CD4-positive, alpha-beta T cell treated with Interleukin-4 for 4 hours (primary cell): ENCODE results near the gene KIAA1671.

Source experiments
- DNase-seq: peaks from one replicate; pipeline ENCODE4 v3.0.0-alpha.2; 2020

The KIAA1671 gene

DNA sequence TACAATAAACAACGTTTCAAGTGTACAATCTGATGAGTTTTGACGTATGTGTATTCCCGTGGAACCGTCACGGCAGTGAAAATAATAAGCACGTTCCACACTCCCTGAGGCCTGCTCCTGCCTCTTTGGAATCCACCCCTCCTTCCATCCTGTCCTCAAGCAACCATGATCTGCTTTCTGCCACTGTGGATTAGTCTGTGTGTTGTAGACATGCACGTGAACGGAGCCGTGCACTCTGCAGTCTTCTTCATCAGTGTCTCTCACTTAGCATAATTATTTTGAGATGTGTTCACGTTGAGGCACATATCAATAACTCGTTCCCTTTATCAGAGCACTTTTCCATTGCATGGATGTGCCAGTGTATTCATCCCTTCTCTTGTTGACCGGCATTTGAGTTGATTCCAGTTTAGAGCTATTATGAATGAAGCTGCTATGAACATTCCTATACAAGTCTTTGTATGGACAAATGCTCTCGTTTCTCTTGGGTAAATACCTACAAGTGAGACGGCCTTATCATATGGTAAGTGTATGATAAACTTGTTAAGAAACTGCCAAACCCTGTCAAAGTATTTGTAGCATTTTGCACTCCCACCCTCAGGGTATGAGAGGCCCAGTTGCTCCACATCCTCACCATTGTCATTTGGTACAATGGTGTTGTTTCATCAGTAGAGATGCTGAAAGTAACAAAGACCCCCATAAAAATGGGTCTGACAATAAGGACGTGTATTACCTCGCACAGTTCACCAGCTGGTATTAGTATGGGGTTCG is 144.3 kb downstream of the KIAA1671 start:
- DNase-seq, result no peak

DNA sequence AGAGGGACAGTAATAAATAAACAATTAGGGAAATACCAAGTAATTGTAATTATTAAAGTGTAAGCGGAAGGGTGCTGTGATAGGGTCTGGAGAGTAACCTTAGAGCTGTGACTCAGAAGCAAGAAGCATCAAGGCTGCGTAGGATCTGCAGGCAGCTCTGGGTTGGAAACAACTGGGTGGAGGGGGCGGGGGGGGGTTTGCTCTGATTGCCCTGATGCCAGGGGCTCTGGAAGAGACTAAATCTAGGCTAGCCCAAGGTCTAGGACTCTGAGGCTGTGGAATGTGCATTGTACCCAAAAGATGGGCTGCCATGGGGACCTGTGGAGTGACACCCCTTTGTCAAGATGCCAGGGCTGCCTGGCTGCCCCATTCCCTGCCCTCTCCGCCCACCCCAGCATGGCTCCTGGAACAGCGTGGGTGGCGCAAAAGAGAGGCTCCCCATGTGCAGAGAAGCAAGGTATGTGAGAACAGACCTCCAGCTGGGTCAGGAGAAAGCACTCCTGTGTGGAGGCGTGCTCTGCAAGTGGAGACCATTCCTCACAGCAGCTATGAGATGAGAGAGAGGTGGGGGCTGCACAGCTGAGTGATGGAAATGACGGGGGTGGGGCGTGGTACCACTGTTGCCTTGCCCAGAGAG is 146.0 kb downstream of the KIAA1671 start:
- DNase-seq, result no peak

DNA sequence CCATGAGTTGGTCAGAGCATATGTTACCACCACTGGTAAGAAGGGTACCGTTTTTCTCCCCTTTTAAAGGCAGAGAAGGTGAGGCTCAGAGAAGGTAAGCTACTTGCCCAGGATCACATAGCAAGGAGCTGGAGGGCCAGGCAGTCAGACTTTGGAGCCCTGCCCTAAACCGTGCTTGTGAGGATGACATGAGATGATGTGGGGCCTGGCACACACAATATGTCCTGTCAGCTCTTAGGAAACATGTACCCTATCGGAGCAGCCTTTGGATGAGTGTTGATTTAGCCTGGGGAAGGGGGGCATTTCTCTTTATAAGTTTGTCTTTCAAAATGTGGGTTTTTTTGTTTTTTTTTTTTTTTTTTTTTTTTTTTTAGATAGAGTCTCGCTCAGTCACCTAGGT is 146.7 kb downstream of the KIAA1671 start:
- no peak for DNase-seq

DNA sequence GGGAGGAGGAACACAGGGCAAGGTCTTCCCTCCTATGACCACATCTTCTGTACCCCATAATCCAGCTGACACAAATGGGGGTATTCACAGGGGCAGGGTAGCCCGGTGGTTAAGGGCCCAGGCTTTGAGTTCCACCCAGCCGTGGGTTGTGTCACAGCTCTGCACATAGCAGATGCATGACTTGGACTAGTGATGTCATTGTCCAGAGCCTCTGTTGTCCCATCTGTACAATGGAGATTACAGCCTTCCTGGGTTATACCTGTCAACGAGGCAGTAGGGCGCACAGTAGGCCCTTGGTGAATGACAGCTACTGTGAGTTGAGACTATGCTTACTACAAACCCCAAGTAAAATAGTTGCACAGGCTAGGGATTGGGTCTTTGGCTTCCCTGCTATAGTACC is 147.9 kb downstream of the KIAA1671 start:
- no peak for DNase-seq

DNA sequence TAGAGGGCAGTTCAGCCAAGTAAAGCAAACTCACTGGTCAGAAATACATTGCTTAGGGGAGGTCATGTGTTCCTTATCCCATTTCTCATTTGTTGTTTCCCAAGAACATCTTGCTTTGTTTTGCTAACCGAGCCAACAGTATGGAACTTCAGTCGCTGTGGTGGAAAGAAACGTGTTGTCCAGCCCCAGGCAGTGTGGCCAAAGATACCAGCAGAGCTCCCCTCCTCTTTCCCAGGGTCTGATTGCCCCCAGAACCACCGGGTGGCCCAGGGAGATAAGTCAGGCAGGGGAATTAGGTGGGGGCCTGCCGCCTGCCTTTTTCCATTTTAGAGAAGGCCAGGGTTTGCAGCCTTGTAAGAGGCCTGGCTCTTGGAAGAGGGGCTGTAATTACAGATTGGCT is 148.4 kb downstream of the KIAA1671 start:
- no peak for DNase-seq

DNA sequence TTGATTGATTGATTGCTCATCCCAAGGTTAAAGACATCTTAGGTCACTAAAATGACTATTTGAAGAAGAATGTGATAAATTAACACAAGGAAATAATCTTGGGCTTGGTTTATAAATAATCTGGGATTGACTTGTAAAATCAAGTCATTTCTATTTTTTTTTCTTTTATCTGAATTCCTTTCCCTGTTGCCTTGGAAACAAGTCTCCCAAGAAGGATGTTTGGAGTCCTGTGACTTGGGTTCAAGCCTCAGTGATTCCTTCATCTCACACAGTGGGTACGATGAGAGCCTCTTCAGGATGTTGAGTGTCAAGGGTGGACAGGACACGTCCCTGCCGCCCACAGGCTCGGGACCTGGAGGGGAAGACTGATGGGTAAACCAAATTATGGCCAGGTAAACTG is 149.0 kb downstream of the KIAA1671 start:
- DNase-seq, result no peak

DNA sequence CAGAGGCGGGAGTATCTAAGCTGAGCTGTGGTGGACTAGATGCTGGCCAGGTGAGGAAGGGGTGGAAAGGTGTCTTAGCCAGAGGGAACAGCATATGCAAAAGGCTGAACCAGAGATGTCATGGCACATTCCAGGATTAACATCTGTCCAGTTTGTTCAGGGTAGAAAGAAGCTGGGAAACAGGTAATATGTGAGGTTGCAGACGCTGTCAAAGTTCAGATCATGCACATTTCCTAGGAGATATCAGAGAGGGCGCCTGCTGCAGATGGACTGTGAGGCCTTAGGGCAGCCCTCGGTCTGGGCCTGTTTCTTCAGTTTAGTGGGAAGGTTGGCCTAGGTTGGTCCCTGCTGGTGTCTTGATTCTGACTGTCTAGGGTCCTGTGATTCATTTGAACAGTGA is 149.5 kb downstream of the KIAA1671 start:
- no peak for DNase-seq

DNA sequence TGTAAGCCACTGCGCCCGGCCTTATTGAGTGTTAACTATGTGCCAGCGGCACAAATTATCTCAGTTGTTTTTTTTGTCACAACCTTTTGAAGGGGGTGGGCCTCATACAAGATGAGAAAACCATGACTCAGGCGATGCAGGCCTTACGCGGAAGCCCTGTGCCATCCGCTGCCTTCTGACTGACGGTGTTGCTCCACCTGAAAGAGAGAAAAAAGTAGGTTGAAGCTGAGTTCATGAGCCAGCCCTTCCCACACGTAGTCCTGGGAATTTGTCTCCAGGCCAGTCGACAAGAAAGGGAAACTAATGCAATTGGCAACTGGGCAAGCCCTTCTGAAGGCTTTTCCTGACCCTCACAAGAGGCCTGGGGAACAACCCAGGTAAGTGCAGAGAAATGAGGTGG is 150.2 kb downstream of the KIAA1671 start:
- DNase-seq, result no peak

DNA sequence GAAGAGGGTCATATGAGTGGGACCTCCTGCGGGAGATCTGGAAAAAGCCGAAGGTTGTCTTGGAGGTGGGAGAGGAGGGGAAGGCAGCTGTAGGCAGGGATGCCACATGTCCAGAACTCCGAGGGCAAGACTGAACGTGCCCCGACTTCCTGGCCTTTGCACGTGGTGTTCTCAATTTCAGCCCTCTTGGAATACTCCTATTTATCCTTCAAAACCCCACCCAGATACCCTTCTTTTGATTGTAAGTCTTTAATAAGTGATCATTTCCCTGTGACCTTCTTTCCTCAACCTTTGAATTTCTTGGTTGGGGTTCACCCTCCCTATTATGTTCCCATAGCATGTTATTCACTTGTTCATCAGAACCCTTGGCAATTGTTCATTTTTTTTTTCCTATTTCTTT is 151.9 kb downstream of the KIAA1671 start:
- DNase-seq, result no peak

DNA sequence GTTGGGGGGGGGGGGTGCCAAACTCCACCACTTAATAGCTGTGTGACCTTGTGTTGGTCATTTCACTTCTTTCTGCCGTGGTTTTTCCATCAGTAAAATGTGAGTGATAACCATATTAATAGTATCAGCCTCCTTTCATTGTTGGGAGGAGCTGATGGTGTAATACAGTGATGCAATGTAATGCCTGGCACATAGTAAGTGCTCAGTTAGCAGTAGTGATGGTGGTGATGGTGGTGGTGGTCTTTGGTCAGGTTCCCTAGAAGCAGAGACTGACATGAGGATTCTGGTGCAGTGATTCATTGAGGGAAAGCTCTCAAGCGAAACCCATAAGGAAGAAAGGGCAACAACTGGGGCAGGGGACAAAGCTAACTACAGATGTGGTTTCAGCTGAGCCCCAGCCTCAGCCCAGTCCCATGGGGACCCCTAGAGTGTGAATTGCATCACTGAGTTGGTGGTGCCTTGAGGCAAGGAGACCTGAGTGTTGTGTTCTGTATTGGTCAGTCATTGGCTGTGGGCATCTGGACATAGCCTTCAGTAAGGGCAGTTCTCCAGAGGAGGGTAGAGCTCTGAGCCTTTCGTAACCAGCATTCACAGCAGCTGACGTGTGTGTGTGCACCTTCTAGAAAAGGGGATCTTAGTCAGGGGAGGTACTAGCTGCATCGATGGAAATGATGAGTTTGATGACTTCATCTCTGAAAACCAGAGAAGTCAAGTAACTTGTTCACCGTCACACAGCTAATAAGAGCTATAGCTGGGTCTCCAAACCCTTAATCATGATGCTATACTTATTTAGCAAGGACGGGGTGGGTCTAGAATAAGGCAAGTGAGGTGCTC is 153.5 kb downstream of the KIAA1671 start:
- no peak for DNase-seq

DNA sequence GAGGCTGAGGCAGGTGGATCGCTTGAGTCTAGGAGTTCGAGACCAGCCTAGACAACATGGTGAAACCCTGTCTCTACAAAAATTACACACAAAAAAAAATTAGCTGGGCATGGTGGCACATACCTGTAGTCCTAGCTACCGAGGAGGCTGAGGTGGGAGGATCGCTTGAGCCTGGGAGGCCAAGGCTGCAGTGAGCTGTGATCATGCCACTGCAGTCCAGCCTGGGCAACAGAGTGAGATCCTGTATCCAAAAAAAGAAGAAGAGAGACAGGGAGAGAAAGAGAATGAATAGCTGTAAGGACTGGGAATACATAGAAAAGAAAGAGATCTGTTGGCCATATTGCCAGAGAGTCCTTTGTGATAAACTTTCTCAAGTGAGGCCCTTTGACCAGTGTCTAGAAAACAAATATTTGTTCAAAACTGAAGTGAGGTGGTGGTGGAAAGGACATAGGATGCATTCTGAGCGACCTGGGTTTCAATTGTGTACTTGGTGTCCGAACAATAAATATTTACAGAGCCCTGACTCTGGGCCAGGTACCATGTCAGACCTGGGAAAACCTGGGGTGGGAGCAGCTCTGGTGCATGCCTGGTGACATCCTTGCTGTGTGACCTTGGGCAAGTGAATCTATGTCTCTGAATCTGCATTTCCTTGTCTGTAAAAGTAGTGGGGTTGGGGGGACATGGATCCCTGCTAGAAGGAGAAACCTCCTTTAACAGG is 157.5 kb downstream of the KIAA1671 start:
- no peak for DNase-seq

DNA sequence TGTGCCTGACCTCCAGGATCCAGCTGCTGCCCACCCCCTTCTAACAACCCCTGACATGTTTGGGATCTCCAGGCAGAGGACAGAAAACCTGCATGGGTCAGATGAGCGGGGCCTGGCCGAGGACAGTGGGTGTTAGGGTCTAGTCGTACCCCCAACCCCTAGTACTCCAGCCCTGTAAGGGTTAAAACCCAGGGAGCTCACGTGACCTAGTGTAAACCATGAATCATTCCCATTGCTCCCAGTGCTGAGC is 158.0 kb downstream of the KIAA1671 start:
- no peak for DNase-seq

DNA sequence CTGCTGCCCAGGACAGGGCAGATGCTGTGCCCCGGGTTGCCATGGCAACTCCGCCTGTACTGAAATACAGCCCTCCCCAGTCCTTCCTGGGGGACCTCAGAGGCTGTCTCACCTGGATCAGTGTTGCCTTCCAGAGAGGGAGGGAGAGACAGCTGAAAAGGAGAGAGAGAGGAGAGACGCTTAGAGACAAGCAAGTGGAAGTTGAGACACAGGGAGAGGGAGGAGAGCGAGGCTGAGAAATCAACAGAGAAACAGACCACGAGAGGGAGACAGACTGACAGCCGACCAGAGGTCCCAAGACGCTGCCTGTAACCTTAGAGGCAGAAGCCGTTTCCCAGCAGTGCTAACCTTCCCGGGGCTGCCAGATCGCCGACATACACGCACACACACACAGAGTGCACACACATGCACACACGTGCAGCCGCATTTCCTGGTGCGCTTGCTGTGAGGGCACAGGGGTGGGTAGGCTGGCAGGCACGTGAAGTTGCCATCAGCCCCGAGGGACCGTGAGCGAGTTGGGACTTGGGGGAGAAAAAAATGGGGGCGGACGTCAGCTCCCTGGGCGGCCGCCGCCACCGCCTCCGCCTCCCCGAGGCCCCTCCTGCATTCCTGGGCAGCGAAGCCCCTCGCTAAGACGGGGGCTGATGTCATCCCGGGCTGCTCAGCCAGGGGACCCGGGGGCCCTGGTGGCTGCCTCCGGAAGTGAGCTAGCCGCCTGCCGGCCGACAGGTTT is 158.5 kb downstream of the KIAA1671 start:
- peak; percentile 51 for DNase-seq

DNA sequence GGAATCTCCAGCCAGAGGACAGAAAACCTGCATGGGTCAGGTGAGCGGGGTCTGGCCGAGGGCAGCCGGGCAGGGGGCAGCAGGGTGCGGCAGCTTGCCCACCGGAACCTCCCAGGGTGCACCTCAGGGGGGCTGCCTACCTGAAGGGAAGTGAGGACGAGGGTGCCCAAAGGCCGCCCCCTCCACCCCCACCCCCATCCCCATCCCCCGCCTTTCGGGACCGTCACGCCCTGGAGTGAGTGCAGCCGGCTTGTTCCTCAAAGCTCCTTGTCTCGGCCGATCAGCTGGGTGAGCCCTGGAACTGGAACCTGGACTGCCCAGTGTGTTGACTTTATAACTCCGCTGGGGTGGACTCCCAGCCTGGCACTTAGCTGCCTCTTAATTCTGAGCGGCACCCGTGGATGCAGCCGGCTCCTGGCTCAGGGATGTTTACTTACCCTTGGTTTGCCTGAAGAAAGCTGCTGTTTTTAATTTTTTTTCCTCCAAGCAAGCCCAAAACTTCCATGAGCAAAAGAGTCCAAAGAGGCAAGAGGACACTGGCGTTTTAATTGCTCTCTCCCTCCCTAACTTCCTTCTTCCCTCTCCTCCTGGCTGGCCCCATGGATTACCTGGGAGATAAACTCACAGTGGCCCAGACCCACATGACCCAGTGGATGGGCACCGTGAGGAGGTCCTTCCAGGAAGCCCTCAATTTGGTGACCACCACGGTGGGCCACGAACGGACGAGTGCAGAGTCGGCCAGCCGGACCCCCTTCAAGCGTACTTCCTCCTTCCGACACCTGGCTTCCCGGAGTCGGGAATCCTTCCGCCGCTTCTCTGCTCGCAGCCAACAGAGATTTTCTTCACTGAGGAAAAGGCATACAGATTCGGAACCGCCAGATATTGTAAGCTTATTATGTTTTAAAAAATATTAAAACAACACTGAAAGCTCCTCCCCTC is 159.3 kb downstream of the KIAA1671 start:
- DNase-seq, result no peak

DNA sequence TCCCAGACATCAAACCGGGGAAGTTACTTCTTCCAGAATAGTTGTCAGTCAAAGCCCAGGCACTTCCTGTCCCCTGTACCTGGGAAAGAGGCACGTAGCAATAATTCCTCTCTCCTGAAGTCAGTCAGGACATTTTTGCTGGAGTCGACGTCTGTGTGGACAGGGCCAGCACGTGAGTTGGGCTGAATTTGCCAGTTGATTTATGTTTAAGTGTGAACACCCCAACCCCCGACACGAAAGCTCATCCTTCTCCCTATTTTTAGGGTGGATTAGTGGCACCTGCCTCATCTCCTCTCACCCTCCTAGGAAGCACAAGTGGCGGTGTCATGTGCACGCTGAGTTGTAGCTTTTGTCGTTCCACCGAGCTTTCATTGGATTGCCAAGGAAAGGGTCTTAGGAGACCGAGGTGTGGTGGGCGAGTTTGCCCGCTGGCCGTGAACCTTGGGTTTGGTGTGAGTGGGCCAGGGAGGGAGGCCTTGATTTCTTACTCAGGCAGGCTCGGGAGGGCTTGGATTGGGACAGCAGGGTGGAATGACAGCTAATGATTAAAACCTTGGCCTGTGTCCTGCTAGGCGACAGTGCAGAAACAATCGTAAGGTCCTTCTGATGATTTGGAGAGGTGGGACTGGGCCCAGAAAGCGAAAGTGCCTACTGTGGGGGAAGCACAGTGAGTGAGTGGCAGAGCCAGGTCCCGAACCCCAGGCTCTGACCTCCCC is 160.2 kb downstream of the KIAA1671 start:
- DNase-seq, result no peak

DNA sequence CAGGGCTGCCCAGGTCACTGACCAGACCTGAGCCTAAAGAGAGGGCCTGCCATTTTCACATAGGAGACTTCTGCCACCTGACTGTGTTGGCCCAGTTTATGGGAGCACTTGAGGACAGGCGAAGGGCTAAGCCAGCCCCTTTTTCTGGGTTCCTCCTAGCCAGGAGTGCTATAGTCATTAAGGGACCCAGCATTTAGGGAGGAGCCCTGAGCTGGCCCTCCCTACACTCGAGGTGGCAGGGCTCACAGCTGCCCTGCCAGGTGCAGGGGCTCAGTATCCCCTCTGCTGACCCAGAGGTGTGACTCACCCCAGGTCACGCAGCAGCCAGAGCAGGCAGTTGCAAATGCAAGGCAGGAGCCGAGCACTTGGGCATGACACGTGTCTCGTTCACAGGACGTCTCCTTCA is 160.8 kb downstream of the KIAA1671 start:
- DNase-seq, result no peak

DNA sequence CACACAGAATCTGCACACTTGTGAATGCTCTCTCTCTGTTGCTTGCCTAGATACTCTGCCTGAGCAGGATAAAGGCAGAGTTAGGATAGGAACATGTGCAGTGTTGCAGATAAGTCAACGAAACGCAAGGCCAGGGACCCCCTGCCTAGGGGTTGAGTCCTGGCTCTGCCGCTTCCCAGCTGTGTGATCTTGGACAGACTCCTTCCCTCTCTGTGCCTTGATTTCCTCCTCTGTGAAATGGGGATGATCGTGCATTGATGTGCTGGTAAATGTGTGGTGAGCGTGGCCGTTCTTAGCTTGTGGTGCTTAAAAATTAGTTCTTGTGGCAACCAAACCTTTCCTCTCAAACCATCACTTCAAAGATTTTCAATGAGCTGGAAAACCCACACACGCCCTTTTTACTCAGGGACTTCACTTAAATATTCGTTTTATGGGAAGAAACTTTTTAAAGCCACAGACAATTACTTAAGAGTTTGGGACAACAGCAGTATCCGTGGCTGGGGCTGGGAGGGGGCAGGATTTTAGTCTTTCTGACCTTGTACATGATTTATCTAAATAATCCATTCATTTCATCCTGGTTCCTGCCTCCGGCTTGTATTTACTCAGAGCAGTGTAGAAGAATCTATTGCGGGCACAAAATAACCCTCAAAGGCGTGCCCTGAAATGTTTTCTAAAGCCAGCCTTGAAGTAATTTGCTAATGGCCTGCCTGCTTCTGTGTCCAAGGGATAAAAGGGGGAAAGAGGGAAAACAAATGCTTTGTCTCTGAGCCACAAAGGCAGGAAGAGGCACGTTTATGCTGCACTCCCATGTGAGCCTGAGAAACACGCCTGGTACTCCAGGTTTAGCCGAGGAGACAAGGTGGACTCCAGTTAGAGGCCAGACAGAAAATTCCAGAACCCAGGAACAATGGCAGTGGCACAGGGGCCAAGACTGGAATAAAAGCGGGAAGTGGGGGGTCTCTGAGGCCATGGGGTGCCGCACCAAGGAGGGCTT is 162.2 kb downstream of the KIAA1671 start:
- no peak for DNase-seq

DNA sequence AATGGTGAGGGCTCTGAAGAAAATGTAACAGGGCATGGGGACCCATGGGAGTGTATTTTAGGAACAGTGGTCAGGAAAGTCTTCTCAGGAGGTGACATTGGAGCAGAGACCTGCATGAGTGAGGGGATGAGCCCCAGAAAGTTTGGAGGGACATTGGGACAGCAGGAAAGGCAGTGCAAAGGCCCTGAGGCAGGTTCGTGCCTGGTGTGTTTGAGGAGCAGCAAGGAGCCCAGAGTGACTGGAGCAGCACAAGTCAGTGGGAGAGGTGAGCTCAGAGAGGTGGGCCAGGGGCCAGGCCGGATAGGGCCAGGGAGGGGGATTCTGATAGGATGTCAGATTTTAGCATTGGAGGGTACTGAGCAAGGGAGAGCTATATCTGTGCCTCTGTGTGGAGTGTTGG is 167.1 kb downstream of the KIAA1671 start:
- no peak for DNase-seq

DNA sequence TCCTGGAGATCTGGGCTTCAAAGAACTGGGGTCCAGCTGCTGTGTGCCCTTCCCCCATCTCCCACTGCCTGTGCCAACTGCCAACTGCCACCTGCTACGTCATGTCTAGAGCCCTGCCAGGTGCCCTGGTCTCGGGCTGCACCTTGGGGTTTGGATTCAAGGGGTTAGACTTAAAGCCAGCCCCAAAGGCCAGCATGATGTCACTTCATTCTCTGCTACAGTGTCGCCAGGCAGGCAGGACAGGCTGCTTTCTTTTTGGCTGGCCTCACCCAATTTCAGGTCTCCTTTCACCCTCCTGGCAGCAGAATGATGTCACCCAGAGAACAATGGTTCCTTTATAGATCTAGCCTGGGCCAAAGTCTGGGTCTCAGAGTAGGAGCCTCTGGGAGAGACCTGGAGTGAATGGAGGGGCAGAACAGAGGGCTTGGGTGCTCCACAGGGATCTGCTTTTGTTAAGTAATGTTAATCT is 167.6 kb downstream of the KIAA1671 start:
- no peak for DNase-seq
